ENCODE data around the gene SMDT1. TPM values are rescaled to one million over a fixed set of nuclear protein-coding genes. Genes with fewer than 3 reads are reported as not detected.

Gene SMDT1
- total and polyA plus RNA-seq, 9 of the 15 experiments (the other 6 are each of a cell fraction or from before 2014, with no cell fraction given), result 7.9 to 65.2 (median 14.3) TPM

DNA sequence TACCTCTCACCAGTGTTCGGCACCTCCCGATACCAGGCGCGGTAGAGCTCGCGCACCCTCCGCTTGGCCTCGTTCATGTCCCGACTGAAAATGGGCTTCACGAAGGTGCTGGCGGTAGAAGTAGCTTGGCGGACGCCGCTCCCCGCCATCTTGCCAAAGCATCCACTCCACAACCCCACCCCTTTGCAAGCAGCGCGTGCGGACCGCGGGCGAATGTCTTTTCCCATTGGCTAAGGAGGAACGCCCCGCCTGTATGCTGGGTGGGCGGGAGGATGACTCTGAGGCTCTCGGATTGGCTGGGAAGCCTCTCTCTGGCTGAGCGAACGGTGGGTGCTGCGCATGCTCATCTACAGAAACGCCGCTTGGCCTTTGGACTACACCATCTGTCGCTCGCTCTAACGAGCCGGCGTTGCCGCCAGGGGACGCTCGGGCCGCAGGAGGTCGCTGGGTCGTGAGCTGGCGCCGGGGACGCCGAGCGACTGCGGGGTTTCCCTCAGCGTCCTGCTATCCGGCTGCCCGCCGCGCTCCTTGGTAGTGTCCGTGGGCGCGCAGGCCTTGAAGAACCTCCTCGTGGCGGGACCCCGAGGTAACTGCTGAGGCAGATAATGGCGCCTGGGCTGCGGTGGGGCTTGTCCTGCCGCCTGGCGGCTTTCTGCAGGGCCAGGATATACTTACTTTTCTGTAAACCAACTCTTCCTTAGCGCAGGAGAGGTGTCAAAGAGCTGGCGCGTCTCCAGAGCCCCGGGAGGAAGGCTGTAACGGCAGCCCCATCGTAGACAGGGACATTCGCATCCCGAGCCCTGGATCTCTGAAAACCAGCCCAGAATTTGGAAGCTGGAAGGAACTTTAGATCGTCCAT, 11.3 kb downstream of the SMDT1 start, which contains the start of gene NDUFA6 (continued):
- TF ChIP-seq, protein P1, sequence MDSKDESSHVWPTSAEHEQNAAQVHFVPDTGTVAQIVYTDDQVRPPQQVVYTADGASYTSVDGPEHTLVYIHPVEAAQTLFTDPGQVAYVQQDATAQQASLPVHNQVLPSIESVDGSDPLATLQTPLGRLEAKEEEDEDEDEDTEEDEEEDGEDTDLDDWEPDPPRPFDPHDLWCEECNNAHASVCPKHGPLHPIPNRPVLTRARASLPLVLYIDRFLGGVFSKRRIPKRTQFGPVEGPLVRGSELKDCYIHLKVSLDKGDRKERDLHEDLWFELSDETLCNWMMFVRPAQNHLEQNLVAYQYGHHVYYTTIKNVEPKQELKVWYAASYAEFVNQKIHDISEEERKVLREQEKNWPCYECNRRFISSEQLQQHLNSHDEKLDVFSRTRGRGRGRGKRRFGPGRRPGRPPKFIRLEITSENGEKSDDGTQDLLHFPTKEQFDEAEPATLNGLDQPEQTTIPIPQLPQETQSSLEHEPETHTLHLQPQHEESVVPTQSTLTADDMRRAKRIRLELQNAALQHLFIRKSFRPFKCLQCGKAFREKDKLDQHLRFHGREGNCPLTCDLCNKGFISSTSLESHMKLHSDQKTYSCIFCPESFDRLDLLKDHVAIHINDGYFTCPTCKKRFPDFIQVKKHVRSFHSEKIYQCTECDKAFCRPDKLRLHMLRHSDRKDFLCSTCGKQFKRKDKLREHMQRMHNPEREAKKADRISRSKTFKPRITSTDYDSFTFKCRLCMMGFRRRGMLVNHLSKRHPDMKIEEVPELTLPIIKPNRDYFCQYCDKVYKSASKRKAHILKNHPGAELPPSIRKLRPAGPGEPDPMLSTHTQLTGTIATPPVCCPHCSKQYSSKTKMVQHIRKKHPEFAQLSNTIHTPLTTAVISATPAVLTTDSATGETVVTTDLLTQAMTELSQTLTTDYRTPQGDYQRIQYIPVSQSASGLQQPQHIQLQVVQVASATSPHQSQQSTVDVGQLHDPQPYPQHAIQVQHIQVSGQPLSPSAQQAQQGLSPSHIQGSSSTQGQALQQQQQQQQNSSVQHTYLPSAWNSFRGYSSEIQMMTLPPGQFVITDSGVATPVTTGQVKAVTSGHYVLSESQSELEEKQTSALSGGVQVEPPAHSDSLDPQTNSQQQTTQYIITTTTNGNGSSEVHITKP (IDR thresholded peaks at IDR 0.05; ENCODE audit: partially characterized antibody), result peak; percentile 96
- TF ChIP-seq JUND (IDR thresholded peaks at IDR 0.05; ENCODE audit: borderline replicate concordance, low read depth, low read length), result peak; percentile 75; the same call in 1 of the 2 replicates
- 0 out of 3 replicates have a peak, but pooled peaks have one; percentile 10 for TF ChIP-seq JUND (tag; IDR thresholded peaks at IDR 0.05; ENCODE audit: borderline replicate concordance, low read depth, low read length)
- TF ChIP-seq RNF2 (IDR thresholded peaks at IDR 0.05), result no peak
- no peak for TF ChIP-seq ARNT (IDR thresholded peaks at IDR 0.05)
- 0 out of 2 replicates have a peak, but pooled peaks have one; percentile 5 for TF ChIP-seq ERF (CRISPR knock-in tag; IDR thresholded peaks at IDR 0.05)
- TF ChIP-seq MYC (IDR thresholded peaks at IDR 0.05; ENCODE audit: low read depth, low read length), result peak; percentile 48
- 0 out of 2 replicates have a peak, but pooled peaks have one; percentile 39 for TF ChIP-seq MYC (CRISPR knock-in tag; IDR thresholded peaks at IDR 0.05; ENCODE audit: borderline replicate concordance, low read depth)
- TF ChIP-seq ZNF217 (CRISPR knock-in tag; IDR thresholded peaks at IDR 0.05), result no peak
- peak; percentile 86 for TF ChIP-seq TAF9B (IDR thresholded peaks at IDR 0.05; ENCODE audit: partially characterized antibody)
- TF ChIP-seq, protein P2, sequence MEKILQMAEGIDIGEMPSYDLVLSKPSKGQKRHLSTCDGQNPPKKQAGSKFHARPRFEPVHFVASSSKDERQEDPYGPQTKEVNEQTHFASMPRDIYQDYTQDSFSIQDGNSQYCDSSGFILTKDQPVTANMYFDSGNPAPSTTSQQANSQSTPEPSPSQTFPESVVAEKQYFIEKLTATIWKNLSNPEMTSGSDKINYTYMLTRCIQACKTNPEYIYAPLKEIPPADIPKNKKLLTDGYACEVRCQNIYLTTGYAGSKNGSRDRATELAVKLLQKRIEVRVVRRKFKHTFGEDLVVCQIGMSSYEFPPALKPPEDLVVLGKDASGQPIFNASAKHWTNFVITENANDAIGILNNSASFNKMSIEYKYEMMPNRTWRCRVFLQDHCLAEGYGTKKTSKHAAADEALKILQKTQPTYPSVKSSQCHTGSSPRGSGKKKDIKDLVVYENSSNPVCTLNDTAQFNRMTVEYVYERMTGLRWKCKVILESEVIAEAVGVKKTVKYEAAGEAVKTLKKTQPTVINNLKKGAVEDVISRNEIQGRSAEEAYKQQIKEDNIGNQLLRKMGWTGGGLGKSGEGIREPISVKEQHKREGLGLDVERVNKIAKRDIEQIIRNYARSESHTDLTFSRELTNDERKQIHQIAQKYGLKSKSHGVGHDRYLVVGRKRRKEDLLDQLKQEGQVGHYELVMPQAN (IDR thresholded peaks at IDR 0.05; ENCODE audit: borderline replicate concordance), result no peak; the same call in 1 of the 2 replicates
- TF ChIP-seq, protein P3, sequence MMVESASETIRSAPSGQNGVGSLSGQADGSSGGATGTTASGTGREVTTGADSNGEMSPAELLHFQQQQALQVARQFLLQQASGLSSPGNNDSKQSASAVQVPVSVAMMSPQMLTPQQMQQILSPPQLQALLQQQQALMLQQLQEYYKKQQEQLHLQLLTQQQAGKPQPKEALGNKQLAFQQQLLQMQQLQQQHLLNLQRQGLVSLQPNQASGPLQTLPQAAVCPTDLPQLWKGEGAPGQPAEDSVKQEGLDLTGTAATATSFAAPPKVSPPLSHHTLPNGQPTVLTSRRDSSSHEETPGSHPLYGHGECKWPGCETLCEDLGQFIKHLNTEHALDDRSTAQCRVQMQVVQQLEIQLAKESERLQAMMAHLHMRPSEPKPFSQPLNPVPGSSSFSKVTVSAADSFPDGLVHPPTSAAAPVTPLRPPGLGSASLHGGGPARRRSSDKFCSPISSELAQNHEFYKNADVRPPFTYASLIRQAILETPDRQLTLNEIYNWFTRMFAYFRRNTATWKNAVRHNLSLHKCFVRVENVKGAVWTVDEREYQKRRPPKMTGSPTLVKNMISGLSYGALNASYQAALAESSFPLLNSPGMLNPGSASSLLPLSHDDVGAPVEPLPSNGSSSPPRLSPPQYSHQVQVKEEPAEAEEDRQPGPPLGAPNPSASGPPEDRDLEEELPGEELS (CRISPR knock-in tag; IDR thresholded peaks at IDR 0.05; ENCODE audit: borderline replicate concordance), result 0 out of 2 replicates have a peak, but pooled peaks have one; percentile 17
- TF ChIP-seq FOXK1 (CRISPR knock-in tag; IDR thresholded peaks at IDR 0.05; ENCODE audit: borderline replicate concordance), result no peak
- TF ChIP-seq, protein P4, sequence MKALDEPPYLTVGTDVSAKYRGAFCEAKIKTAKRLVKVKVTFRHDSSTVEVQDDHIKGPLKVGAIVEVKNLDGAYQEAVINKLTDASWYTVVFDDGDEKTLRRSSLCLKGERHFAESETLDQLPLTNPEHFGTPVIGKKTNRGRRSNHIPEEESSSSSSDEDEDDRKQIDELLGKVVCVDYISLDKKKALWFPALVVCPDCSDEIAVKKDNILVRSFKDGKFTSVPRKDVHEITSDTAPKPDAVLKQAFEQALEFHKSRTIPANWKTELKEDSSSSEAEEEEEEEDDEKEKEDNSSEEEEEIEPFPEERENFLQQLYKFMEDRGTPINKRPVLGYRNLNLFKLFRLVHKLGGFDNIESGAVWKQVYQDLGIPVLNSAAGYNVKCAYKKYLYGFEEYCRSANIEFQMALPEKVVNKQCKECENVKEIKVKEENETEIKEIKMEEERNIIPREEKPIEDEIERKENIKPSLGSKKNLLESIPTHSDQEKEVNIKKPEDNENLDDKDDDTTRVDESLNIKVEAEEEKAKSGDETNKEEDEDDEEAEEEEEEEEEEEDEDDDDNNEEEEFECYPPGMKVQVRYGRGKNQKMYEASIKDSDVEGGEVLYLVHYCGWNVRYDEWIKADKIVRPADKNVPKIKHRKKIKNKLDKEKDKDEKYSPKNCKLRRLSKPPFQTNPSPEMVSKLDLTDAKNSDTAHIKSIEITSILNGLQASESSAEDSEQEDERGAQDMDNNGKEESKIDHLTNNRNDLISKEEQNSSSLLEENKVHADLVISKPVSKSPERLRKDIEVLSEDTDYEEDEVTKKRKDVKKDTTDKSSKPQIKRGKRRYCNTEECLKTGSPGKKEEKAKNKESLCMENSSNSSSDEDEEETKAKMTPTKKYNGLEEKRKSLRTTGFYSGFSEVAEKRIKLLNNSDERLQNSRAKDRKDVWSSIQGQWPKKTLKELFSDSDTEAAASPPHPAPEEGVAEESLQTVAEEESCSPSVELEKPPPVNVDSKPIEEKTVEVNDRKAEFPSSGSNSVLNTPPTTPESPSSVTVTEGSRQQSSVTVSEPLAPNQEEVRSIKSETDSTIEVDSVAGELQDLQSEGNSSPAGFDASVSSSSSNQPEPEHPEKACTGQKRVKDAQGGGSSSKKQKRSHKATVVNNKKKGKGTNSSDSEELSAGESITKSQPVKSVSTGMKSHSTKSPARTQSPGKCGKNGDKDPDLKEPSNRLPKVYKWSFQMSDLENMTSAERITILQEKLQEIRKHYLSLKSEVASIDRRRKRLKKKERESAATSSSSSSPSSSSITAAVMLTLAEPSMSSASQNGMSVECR (CRISPR knock-in tag; IDR thresholded peaks at IDR 0.05), result peak; percentile 67; the same call in 1 of the 2 replicates

Data from K562 (cell line).